Activated T-helper 2 cell treated with anti-CD3 and anti-CD28 coated beads, Interferon-gamma antibody, Interleukin-2, Interleukin-4, amounts not matched to agents 10 μg/mL and 5 μg/mL and 100 μg/mL, durations not matched to agents 14 hours and 24 hours and 36 hours (primary cell): ENCODE measurements around the gene SLBP. TPM values are rescaled to one million over a fixed set of nuclear protein-coding genes. Genes with fewer than 3 reads are reported as not detected.

Experiments
- DNase-seq: peaks from one replicate; pipeline ENCODE4 v3.0.0; 2021; ENCODE audit warnings: low spot score
- H3K27ac Mint-ChIP-seq: one replicate; pipeline ENCODE4 v1.8.0; 2021; ENCODE audit warnings: mixed read lengths
- H3K27me3 Mint-ChIP-seq: one replicate; pipeline ENCODE4 v1.8.0; 2021; ENCODE audit warnings: low read depth, mixed read lengths
- H3K36me3 Mint-ChIP-seq: one replicate; pipeline ENCODE4 v1.8.0; 2021; ENCODE audit warnings: low read depth, mixed read lengths
- H3K4me1 Mint-ChIP-seq: one replicate; pipeline ENCODE4 v1.8.0; 2021; ENCODE audit warnings: low read depth, mixed read lengths
- H3K4me3 Mint-ChIP-seq: one replicate; pipeline ENCODE4 v1.8.0; 2021; ENCODE audit warnings: low read depth, mild to moderate bottlenecking, moderate library complexity, mixed read lengths
- H3K9me3 Mint-ChIP-seq: one replicate; pipeline ENCODE4 v1.8.0; 2021; ENCODE audit warnings: mixed read lengths
- intact Hi-C: fragments of 100-400 bp; cut with micrococcal nuclease; formaldehyde crosslinking; loops from one replicate; pipeline ENCODE4 v1.15.1; 2023
- total RNA-seq: library from RNA; stranded (reverse); gene quantifications from 2 replicates; pipeline ENCODE4 v1.2.3, GENCODE V29; 2022

The SLBP gene
- total RNA-seq, 1 donor from 2014 or later: 125 TPM

DNA sequence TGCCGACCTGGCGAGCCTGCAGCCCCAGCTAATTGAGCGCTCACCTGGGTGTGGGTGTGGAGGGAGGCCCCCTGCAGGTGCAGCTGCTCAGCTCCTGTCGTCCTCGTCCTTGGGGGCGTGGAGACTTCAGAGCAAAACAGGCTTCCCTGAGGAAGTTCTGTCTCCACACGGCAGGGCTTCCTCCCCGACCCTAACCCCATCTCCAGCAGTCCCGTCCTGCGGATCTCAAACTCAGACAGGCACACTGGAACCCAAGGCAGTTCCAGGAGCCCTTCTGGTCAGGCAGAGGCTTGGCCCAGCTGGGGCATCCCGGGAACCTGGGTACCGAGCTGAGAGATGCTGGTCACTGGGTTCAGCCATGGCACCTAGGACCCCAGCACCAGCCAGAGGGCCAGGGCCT, 33.6 kb upstream of the SLBP start:
- no peak overlapping the region for H3K27ac Mint-ChIP-seq
- no peaks in the 10 kb centered on the region for H3K9me3 Mint-ChIP-seq
- DNase-seq: no peak
- no peaks in the 10 kb centered on the region for H3K27me3 Mint-ChIP-seq
- no peak overlapping the region for H3K4me3 Mint-ChIP-seq
- H3K4me1 Mint-ChIP-seq: no peaks in the 10 kb centered on the region
- peaks cover 34% of the 10 kb centered on the region for H3K36me3 Mint-ChIP-seq
- intact Hi-C loops: loop anchor here (2.0 kb wide), 1 partner anchor 153 kb away; no protein-coding TSS in a partner anchor

DNA sequence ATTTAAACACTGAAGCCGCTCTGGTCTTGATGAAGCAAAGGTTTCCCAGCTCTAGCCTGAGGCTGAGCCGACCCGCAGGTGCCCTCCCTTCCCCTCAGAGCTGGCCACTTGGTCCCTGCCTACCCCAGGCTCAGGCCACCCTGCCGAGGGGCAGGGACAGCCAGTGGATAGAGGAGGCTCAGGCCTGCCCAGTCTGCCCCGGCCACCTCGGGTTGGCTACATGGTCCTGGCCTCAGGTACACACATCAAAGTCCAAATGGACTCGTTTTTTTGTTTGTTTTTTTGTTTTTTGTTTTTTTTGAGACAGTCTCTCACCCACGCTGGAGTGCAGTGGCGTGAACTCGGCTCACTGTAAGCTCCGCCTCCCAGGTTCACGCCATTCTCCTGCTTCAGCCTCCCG, 33.0 kb upstream of the SLBP start:
- Mint-ChIP-seq H3K9me3 (no peaks in the 10 kb centered on the region), H3K4me3 (no peak overlapping the region), H3K4me1 (no peaks in the 10 kb centered on the region), H3K36me3 (peaks cover 39% of the 10 kb centered on the region), H3K27ac (no peak overlapping the region), H3K27me3 (no peaks in the 10 kb centered on the region)
- intact Hi-C loops: no loop called here
- DNase-seq: no peak

DNA sequence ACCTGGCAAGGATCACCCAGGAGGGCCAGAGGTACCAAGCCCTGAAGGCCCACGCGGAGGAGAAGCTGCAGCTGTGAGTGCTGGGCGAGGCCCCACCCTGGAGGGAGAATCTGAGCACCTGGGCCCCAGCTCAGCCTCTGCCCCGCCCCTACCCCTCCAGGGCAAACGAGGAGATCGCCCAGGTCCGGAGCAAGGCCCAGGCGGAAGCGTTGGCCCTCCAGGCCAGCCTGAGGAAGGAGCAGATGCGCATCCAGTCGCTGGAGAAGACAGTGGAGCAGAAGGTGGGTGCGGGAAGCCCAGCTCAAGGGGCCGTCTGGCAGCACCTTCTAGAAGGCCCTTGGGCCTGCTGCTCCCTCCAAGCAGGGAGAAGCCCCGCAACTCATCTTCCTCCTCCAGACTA, 32.4 kb upstream of the SLBP start:
- Mint-ChIP-seq H3K36me3 (peaks cover 43% of the 10 kb centered on the region), H3K9me3 (no peaks in the 10 kb centered on the region), H3K4me3 (no peak overlapping the region), H3K27ac (no peak overlapping the region), H3K4me1 (no peaks in the 10 kb centered on the region), H3K27me3 (no peaks in the 10 kb centered on the region)
- DNase-seq: no peak
- intact Hi-C loops: no loop called here

DNA sequence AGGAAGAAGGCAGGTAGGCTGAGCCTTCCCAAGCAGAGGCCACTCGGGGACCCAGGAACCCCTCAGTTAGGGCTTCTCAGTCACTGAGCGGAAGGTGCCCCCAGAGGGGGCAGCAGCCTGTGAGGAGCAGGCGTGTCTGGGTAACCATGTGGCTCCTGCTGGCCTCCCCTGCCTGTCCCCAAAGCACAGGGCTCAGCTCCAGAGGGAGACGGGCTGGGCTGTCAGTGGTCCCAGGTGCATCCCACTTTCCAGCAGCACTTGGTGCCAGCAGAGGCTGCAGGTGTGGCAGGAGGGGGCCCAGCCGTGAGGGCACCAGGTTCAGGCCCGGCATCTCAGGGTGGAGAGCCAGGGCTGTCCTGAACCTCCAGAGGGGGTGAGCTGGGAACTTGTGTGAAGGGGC, 31.9 kb upstream of the SLBP start:
- Mint-ChIP-seq H3K4me3 (no peak overlapping the region), H3K27ac (no peak overlapping the region), H3K9me3 (peaks cover under 1% of the 10 kb centered on the region), H3K27me3 (no peaks in the 10 kb centered on the region), H3K36me3 (peaks cover 49% of the 10 kb centered on the region), H3K4me1 (no peaks in the 10 kb centered on the region)
- DNase-seq: no peak
- intact Hi-C loops: no loop called here

DNA sequence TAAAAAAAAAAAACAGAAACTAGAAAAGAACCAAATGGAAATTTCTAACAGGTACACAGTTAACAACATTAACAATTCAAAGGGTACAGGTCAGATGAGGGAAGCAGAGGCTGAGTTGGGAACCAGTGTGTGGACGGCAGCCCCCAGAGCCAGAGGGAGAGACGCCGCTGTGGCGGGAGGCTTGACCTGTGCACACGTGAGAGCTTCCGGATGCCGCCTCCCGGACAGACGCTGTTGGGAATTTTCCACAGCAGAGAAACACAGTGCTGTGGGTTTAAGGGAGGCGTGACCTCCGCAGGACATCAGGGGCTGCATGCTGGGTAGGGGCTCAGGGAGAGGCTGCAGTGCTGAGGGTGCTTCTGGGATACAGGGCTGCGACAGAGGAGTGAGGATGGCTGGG, 31.4 kb upstream of the SLBP start:
- Mint-ChIP-seq H3K9me3 (peaks cover 4% of the 10 kb centered on the region), H3K4me3 (no peak overlapping the region), H3K27me3 (no peaks in the 10 kb centered on the region), H3K27ac (no peak overlapping the region), H3K4me1 (no peaks in the 10 kb centered on the region), H3K36me3 (peaks cover 53% of the 10 kb centered on the region)
- no peak for DNase-seq
- intact Hi-C loops: no loop called here

DNA sequence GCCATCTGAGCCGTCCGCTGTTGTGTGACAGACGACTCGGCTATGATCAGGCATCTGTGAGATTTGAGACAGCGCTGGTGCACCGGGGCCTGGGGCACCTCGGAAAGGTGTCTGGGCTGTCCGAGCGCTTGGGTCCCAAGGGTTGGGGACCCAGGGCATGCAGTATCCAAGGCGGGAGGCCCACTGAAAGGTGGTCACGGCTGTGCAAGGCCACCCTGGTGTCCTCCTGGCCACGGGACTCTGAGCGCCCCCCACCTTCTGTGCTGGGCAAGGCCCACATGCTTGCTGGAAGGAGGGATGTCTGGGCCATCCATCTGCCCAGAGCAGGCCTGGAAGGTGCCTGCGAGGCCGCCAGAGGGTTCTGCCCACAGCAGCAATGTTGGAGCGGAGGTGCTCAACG, 29.1 kb upstream of the SLBP start:
- DNase-seq: no peak
- H3K27ac Mint-ChIP-seq: no peak overlapping the region
- no peaks in the 10 kb centered on the region for H3K27me3 Mint-ChIP-seq
- H3K9me3 Mint-ChIP-seq: peaks cover 12% of the 10 kb centered on the region
- H3K36me3 Mint-ChIP-seq: peaks cover 76% of the 10 kb centered on the region
- intact Hi-C loops: no loop called here
- H3K4me1 Mint-ChIP-seq: no peaks in the 10 kb centered on the region
- H3K4me3 Mint-ChIP-seq: no peak overlapping the region

DNA sequence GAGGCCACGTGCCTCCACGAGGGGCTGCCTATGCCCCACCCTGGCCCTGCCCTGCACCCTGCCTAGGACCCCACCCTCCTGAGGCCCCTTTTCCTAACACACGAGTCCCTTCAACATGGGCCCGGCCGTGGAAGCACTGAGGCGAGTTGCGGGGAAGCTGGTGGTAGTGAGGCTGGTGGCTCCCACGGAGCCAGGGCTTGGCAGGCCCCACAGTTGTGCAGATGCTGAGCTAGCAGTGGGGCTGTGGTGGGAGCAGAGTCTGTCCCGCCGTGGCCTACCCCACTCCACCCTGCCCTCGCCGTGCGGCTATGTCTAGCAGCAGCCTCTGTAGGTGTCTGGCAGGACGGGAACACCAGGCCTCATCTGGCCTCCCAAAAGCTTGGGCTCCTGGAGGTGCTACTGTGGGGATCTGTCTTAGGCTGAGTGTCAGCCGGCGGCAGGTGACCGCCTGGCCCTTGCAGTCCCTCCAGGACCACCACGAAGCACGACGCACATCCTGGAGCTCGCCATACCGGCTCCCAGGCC, 28.0 kb upstream of the SLBP start:
- DNase-seq: no peak
- no peak overlapping the region for H3K27ac Mint-ChIP-seq
- no peak overlapping the region for H3K4me3 Mint-ChIP-seq
- H3K4me1 Mint-ChIP-seq: no peaks in the 10 kb centered on the region
- intact Hi-C loops: no loop called here
- no peaks in the 10 kb centered on the region for H3K27me3 Mint-ChIP-seq
- H3K9me3 Mint-ChIP-seq: peaks cover 12% of the 10 kb centered on the region
- H3K36me3 Mint-ChIP-seq: peaks cover 84% of the 10 kb centered on the region

DNA sequence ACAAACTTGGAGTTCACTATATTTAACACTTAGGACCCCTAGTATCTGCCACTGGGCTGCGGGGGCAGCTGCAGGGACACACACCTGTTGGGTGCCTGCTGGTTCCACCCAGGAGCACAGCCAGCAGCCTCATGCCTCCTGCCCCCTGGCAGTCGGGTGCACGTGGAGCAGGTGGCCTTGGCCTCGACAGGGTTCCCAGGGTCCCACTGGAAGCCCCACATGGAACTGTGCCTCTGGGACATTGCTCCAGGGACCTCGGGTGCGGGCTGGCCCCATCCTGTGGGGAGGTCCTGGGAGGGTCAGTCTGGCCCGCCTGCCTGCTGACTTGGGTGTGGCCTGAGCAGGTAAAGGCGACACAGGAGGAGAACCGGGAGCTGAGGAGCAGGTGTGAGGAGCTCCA, 27.2 kb upstream of the SLBP start:
- H3K4me3 Mint-ChIP-seq: no peak overlapping the region
- peaks cover 86% of the 10 kb centered on the region for H3K36me3 Mint-ChIP-seq
- intact Hi-C loops: no loop called here

DNA sequence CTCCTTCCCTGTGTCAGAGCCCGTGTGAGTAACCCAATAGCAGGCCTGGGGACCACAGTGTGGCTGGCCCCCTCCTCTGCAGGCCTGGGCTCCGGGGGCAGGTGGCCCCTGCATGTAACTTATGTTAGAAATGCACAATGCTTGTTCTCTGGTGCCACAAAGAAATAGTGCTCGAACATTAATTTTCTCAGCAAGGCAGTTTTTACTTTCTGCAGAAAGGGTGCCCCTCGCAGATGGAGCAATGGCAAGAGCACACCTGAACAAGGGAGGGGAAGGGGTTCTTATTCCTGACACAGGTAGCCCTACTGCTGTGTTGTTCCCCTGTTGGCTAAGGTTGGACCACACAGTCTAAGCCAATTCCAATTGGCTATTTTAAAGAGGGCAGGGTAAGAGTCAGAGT, 26.3 kb upstream of the SLBP start:
- DNase-seq: no peak
- intact Hi-C loops: no loop called here
- Mint-ChIP-seq H3K27me3 (no peaks in the 10 kb centered on the region), H3K36me3 (peaks cover 86% of the 10 kb centered on the region), H3K27ac (peak overlapping the region; percentile 50), H3K9me3 (peaks cover 12% of the 10 kb centered on the region), H3K4me3 (no peak overlapping the region), H3K4me1 (no peaks in the 10 kb centered on the region)

More for the DNA sequence above, 27.2 kb upstream of the SLBP start:
- Mint-ChIP-seq H3K4me1 (no peaks in the 10 kb centered on the region), H3K27ac (no peak overlapping the region), H3K9me3 (peaks cover 12% of the 10 kb centered on the region), H3K27me3 (no peaks in the 10 kb centered on the region)
- no peak for DNase-seq

DNA sequence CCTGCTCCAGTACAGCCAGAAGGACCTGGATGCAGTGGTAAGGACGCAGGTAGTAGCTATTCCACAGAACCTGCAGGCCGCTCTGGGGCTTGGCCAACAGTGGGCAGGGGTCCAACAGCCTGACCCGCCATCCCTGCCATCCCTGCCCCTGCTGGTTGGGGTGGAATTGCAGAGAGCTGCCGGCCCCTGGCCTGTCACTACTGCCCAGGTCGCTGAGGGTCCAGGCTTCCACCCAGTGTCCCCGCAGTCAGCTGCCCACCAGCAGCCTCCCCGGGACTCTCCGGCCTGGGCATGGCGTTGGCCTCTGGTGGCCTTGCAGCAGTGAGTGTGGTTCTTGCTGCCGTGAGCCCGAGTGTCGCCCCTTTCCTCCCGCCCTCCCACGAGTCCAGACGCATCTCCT, 25.5 kb upstream of the SLBP start:
- H3K36me3 Mint-ChIP-seq: peaks cover 91% of the 10 kb centered on the region
- H3K9me3 Mint-ChIP-seq: peaks cover 12% of the 10 kb centered on the region
- no peaks in the 10 kb centered on the region for H3K4me1 Mint-ChIP-seq
- intact Hi-C loops: no loop called here
- DNase-seq: no peak
- H3K27me3 Mint-ChIP-seq: no peaks in the 10 kb centered on the region
- no peak overlapping the region for H3K4me3 Mint-ChIP-seq
- no peak overlapping the region for H3K27ac Mint-ChIP-seq

DNA sequence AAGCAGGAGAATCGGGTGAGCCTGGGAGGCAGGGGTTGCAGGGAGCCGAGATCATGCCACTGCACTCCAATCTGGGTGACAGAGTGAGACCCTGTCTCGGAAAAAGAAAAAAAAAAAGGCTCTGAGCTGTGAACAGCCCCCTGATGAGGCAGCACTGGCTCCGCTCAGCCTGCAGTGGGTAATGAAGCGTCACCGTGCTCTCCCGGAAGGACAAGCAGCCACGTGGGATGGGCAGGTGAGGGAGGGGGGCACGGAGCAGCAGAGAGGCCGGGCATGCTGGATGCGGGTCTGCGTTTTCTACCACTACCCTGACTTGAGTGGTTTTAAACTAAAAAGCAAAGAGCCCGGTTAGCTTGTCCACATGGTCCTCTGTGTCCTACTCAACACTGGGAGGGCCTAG, 24.7 kb upstream of the SLBP start:
- peaks cover 93% of the 10 kb centered on the region for H3K36me3 Mint-ChIP-seq
- H3K27me3 Mint-ChIP-seq: no peaks in the 10 kb centered on the region
- no peak overlapping the region for H3K27ac Mint-ChIP-seq
- H3K4me1 Mint-ChIP-seq: no peaks in the 10 kb centered on the region
- no peak for DNase-seq
- no peak overlapping the region for H3K4me3 Mint-ChIP-seq
- intact Hi-C loops: no loop called here
- peaks cover 12% of the 10 kb centered on the region for H3K9me3 Mint-ChIP-seq

DNA sequence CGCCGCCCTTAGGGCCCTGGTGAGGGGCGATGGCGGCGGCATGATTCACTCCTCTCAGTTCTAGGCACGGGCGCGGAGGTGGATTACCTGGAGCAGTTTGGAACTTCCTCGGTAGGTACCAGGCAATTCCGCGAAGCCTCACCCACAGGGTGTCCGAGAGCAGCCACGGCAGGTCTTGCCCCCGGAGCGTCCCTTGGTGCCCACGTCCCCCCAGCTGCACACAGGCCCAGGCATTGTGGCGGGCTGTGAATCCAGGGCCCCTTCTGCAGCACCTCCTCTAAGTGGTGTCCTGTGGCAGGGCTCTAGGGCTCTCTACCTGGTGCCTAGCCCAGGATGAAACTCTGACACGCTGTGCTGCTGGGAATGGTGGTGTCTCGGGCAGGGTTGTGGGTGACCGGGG, 23.1 kb upstream of the SLBP start:
- Mint-ChIP-seq H3K4me1 (peaks cover 2% of the 10 kb centered on the region), H3K36me3 (peaks cover 93% of the 10 kb centered on the region), H3K27ac (no peak overlapping the region), H3K9me3 (peaks cover 12% of the 10 kb centered on the region), H3K27me3 (no peaks in the 10 kb centered on the region), H3K4me3 (no peak overlapping the region)
- no peak for DNase-seq
- intact Hi-C loops: no loop called here

DNA sequence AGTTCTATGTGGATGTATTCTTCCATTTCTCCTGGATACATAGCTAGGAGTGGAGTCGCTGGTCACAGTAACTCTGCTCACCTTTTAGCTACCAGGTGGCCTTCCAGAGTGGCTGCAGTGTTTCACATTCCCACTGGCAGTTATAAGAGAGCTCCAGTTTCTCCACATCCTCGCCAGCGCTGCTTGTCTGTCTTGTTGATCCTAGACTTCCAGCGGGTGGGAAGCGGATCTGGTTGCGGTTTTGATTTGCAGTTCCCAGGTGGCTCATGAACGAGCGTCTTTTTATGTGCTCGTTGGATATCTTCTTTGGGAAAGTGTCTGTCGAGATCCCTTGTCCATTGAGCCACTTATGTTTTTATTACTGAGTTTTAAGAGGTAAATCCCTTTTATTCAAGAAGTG, 20.8 kb upstream of the SLBP start:
- peaks cover 93% of the 10 kb centered on the region for H3K36me3 Mint-ChIP-seq
- peaks cover 2% of the 10 kb centered on the region for H3K4me1 Mint-ChIP-seq
- no peak overlapping the region for H3K27ac Mint-ChIP-seq
- DNase-seq: no peak
- H3K9me3 Mint-ChIP-seq: peaks cover 1% of the 10 kb centered on the region
- no peak overlapping the region for H3K4me3 Mint-ChIP-seq
- intact Hi-C loops: no loop called here
- H3K27me3 Mint-ChIP-seq: no peaks in the 10 kb centered on the region

DNA sequence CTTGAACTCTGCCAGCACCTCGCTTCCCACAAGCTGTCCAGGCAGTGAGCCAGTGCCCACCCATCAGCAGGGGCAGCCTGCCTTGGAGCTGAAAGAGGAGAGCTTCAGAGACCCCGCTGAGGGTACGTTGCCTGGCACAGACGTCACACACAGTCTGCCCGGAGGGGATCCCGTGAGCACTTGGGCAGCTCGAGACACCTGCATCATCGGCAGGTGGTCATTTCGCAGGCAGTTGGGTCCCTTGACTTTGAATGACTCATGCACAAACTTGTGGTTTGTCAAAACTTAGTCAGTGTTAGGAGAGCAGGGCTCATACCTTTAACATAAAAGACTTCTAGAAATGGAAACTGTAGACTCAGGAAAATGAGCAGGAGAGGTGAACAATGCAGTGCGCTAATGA, 19.1 kb upstream of the SLBP start:
- H3K27ac Mint-ChIP-seq: no peak overlapping the region
- H3K9me3 Mint-ChIP-seq: no peaks in the 10 kb centered on the region
- no peak overlapping the region for H3K4me3 Mint-ChIP-seq
- intact Hi-C loops: no loop called here
- H3K27me3 Mint-ChIP-seq: no peaks in the 10 kb centered on the region
- DNase-seq: no peak
- H3K36me3 Mint-ChIP-seq: peaks cover 94% of the 10 kb centered on the region
- H3K4me1 Mint-ChIP-seq: peaks cover 11% of the 10 kb centered on the region
